Tibial artery (tissue), 4 donors: ENCODE measurements around the gene CXCL5.

Experiments
- DNase-seq, 2 donors: peaks; one replicate each; pipeline ENCODE4 v3.0.0-alpha.2; 2019
- H3K27ac ChIP-seq, 2 donors: fragments of 200-600 bp; sonication (generic) in 1 of 2; 1 replicate in 1 of 2; 2 replicates in 1 of 2; pipeline ENCODE4 v1.5.1; 2018 to 2019; ENCODE audit warnings: mild to moderate bottlenecking in 1 of 2
- H3K27me3 ChIP-seq, 2 donors: fragments of 200-600 bp; sonication (generic) in 1 of 2; one replicate each; pipeline versions ENCODE4 v1.5.1 to v1.6.0; 2016 to 2019
- H3K36me3 ChIP-seq, 3 donors: fragments of 200-600 bp; sonication (generic) in 2 of 3; one replicate each; pipeline ENCODE4 v1.5.1; 2016 to 2019; ENCODE audit warnings: mild to moderate bottlenecking in 2 of 3
- H3K4me1 ChIP-seq, 4 donors: fragments of 200-600 bp; sonication (generic) in 2 of 4; 1 replicate in 3 of 4; 2 replicates in 1 of 4; pipeline ENCODE4 v1.5.1; 2016 to 2019
- H3K4me3 ChIP-seq, 2 donors: fragments of 200-600 bp; sonication (generic) in 1 of 2; 1 replicate in 1 of 2; 2 replicates in 1 of 2; pipeline ENCODE4 v1.5.1; 2018 to 2019; ENCODE audit warnings: mild to moderate bottlenecking in 2 of 2
- H3K9me3 ChIP-seq, 3 donors: fragments of 200-600 bp; sonication (generic) in 1 of 3; one replicate each; pipeline ENCODE4 v1.5.1; 2016 to 2019
- intact Hi-C: fragments of 100-400 bp; cut with DNase I; formaldehyde crosslinking; loops from one replicate; pipeline ENCODE4 v1.15.0; 2023; ENCODE audit warnings: low total_unique reads
- TF ChIP-seq, protein P1 (sequence below), 2 experiments: fragments of 200-600 bp in 1 of 2; fragments of 450-650 bp in 1 of 2; IDR thresholded peaks; one replicate each; pipeline ENCODE4 v1.5.1; 2017 to 2019; ENCODE audit warnings: antibody characterized with exemption in 2 of 2, mild to moderate bottlenecking in 1 of 2, moderate library complexity in 1 of 2

CXCL5 gene

DNA sequence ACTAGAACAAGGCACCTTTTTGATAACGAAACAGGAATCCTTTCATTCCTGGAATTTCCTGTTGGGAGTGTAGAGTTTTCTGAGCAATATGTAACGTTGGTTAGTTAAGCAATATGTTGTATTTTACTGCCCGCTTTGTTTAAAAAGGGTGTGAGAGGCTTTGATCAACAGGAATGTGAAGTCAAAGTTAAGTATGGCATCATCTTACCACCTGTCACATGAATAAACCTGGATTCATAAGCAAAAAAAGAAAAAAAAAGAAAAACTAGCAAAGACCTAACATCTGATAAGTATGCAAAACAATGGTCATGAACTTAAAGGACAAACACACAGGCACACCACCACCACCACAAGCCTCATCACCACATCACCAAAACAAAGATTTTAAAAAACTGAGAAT lies 7.1 kb upstream of the CXCL5 start:
- TF ChIP-seq, protein P1, sequence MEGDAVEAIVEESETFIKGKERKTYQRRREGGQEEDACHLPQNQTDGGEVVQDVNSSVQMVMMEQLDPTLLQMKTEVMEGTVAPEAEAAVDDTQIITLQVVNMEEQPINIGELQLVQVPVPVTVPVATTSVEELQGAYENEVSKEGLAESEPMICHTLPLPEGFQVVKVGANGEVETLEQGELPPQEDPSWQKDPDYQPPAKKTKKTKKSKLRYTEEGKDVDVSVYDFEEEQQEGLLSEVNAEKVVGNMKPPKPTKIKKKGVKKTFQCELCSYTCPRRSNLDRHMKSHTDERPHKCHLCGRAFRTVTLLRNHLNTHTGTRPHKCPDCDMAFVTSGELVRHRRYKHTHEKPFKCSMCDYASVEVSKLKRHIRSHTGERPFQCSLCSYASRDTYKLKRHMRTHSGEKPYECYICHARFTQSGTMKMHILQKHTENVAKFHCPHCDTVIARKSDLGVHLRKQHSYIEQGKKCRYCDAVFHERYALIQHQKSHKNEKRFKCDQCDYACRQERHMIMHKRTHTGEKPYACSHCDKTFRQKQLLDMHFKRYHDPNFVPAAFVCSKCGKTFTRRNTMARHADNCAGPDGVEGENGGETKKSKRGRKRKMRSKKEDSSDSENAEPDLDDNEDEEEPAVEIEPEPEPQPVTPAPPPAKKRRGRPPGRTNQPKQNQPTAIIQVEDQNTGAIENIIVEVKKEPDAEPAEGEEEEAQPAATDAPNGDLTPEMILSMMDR (IDR thresholded peaks at IDR 0.05), result no peak
- H3K27me3 ChIP-seq, result no peaks in the 10 kb centered on the region
- intact Hi-C loops, result no loop called here
- no peaks in the 10 kb centered on the region for H3K36me3 ChIP-seq
- no peaks in the 10 kb centered on the region for H3K9me3 ChIP-seq
- DNase-seq, result no peak
- no peak overlapping the region for H3K27ac ChIP-seq
- no peak overlapping the region for H3K4me3 ChIP-seq
- no peaks in the 10 kb centered on the region for H3K4me1 ChIP-seq

DNA sequence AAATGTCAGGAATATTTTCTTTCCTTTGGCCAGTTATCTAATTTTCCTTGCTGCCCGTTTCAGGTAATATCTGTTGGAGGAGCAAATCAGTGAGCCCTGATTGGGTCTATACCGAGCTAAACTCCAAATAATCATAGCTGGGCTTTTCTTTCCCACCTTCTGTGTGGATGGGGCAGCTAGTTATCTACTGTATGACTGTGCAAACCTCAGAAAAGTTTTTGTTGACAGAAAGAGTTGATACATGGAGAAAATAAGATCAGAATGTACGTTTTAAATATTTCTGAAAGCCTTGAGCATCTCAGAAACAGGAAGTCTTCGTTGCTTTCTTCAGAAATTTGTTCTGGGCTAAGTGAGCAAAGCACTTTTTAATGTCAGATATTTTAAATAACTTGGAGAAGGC lies 6.2 kb upstream of the CXCL5 start:
- Histone ChIP-seq H3K9me3 (no peaks in the 10 kb centered on the region), H3K27me3 (no peaks in the 10 kb centered on the region), H3K4me1 (no peaks in the 10 kb centered on the region), H3K27ac (no peak overlapping the region), H3K36me3 (no peaks in the 10 kb centered on the region), H3K4me3 (no peak overlapping the region)
- no peak for DNase-seq
- TF ChIP-seq, protein P1 (IDR thresholded peaks at IDR 0.05), result no peak
- intact Hi-C loops, result no loop called here

DNA sequence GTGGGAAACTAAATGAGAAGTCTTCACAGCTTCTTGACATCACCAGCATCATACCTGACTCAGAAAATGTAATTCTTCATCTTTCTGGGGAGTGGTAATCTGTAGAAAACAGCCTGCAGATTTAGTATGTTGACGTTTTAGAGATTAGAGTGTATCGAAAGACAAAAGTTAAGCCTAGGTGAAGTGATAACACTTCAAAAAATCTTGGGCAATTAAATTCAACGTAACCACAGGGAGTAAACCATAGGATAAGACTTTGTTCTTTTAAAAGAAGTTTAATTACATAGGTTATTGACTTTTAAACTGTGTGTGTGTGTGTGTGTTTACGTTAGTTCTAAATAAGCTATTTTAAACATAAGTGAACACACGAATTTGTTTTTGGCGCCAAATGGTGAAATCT lies 1.8 kb upstream of the CXCL5 start:
- H3K27me3 ChIP-seq, result no peaks in the 10 kb centered on the region
- intact Hi-C loops, result no loop called here
- no peak overlapping the region for H3K4me3 ChIP-seq
- H3K4me1 ChIP-seq, result peaks cover 0 to 9% (median 8%) of the 10 kb centered on the region in 4 donors
- TF ChIP-seq, protein P1 (IDR thresholded peaks at IDR 0.05), result no peak
- H3K27ac ChIP-seq, result no peak overlapping the region
- DNase-seq, result no peak
- no peaks in the 10 kb centered on the region for H3K36me3 ChIP-seq
- H3K9me3 ChIP-seq, result no peaks in the 10 kb centered on the region

DNA sequence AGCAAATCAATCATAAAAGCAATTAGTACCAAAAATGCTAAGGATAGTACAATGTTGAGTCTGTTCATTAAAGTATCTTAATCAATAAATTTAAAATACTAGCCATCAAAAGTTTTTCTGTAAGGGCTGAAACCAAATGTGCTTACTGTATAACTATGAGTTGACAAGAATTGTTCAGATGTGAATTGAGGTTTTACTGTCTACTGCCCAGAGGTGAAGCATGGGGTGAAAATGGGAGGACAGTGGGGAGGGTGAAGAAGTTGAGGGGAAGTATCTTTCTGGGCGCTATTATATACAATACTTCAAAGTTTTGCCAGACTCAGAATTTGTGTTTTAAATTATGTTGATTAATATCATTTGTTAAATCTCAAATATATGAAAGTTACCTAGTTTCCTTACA lies 6.4 kb downstream of the CXCL5 start:
- Histone ChIP-seq H3K36me3 (no peaks in the 10 kb centered on the region), H3K4me3 (no peak overlapping the region), H3K9me3 (no peaks in the 10 kb centered on the region), H3K4me1 (no peaks in the 10 kb centered on the region), H3K27me3 (no peaks in the 10 kb centered on the region), H3K27ac (no peak overlapping the region)
- no peak for DNase-seq
- TF ChIP-seq, protein P1 (IDR thresholded peaks at IDR 0.05), result no peak
- intact Hi-C loops, result no loop called here

DNA sequence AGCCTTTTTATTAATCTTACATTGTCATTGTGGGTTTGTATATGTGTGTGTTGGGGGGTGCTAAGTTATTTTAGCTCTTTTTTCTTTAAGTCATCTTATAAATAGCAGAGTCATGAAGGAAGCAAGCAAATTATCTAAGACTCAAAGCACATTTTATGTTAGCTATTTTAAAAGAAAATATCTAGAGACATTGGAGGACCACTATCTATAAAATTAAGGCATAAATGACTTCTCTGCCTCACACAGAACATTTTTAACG lies 6.8 kb downstream of the CXCL5 start:
- TF ChIP-seq, protein P1 (IDR thresholded peaks at IDR 0.05), result no peak
- DNase-seq, result no peak
- no peaks in the 10 kb centered on the region for H3K9me3 ChIP-seq
- H3K36me3 ChIP-seq, result no peaks in the 10 kb centered on the region
- H3K4me3 ChIP-seq, result no peak overlapping the region
- no peaks in the 10 kb centered on the region for H3K4me1 ChIP-seq
- H3K27me3 ChIP-seq, result no peaks in the 10 kb centered on the region
- intact Hi-C loops, result no loop called here
- no peak overlapping the region for H3K27ac ChIP-seq

DNA sequence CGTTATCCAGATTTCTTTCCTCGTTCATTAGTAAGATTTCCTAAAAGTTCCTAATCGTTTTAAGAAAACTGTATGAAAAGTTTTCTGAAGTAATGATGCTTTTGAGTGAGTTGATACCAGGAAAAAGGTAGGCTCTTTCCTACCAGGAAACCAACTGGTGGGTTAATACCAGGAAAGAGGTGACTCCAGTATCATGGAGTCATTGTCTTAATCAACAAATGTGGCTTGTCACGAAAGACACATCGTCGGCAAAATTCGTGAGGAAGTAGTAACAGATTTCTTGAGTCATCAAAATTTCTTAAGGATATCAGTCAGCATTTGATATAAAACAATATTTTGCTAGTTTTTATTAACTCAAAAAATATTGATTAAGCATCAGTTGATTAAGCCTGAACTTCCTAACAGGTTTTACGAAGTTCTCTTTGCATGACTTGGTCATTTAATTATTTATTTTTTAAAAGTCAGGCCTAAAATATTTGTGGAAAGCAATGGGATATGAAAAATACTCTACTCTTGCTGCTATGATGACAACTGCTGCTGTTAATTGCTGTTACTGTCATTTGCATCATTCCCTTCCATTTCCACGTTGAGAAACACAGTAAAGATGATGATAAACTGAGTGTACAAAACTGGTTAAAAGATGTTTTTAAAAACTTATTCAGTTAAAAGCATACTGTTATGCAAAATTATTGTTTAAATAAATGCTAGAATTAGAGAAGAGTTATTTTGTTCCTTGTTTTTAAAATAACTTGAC lies 7.3 kb downstream of the CXCL5 start:
- no peaks in the 10 kb centered on the region for H3K4me1 ChIP-seq
- no peaks in the 10 kb centered on the region for H3K27me3 ChIP-seq
- no peak overlapping the region for H3K27ac ChIP-seq
- intact Hi-C loops, result no loop called here
- no peak for DNase-seq
- TF ChIP-seq, protein P1 (IDR thresholded peaks at IDR 0.05), result no peak
- no peaks in the 10 kb centered on the region for H3K36me3 ChIP-seq
- no peaks in the 10 kb centered on the region for H3K9me3 ChIP-seq
- H3K4me3 ChIP-seq, result no peak overlapping the region
